Tibial nerve (tissue), 4 donors: ENCODE results near the gene EDAR. TPM values are rescaled to one million over a fixed set of nuclear protein-coding genes. Genes with fewer than 3 reads are reported as not detected.

Source experiments
- DNase-seq, 2 donors: peaks; one replicate each; pipeline ENCODE4 v3.0.0-alpha.2; 2019; ENCODE audit warnings: low spot score in 2 of 2
- H3K27ac ChIP-seq, 4 donors: fragments of 200-600 bp; sonication (generic) in 3 of 4; one replicate each; pipeline ENCODE4 v1.5.1; 2017 to 2019; ENCODE audit warnings: mild to moderate bottlenecking in 1 of 4
- H3K27me3 ChIP-seq, 2 donors: fragments of 200-600 bp; sonication (generic) in 1 of 2; one replicate each; pipeline versions ENCODE4 v1.5.1 to v1.6.0; 2017 to 2019
- H3K36me3 ChIP-seq, 3 donors: fragments of 200-600 bp; sonication (generic); one replicate each; pipeline ENCODE4 v1.5.1; 2018 to 2019
- H3K4me1 ChIP-seq, 4 donors: fragments of 200-600 bp; sonication (generic) in 3 of 4; one replicate each; pipeline ENCODE4 v1.5.1; 2017 to 2019
- H3K4me3 ChIP-seq, 4 donors: fragments of 200-600 bp; sonication (generic) in 3 of 4; one replicate each; pipeline ENCODE4 v1.5.1; 2017 to 2019; ENCODE audit warnings: mild to moderate bottlenecking in 1 of 4, moderate library complexity in 1 of 4
- H3K9me3 ChIP-seq, 4 donors: fragments of 200-600 bp; sonication (generic) in 3 of 4; one replicate each; pipeline ENCODE4 v1.5.1; 2017 to 2019
- CTCF ChIP-seq, 5 experiments: fragments of 200-600 bp in 3 of 5; fragments of 450-650 bp in 2 of 5; sonication (generic) in 3 of 5; IDR thresholded peaks; one replicate each; pipeline ENCODE4 v1.5.1; 2016 to 2019; ENCODE audit warnings: antibody characterized with exemption in 5 of 5, mild to moderate bottlenecking in 3 of 5, moderate library complexity in 2 of 5
- EP300 ChIP-seq, 2 donors: sonication (generic); formaldehyde crosslinking; IDR thresholded peaks; one replicate each; pipeline ENCODE4 v1.6.1; 2017; ENCODE audit warnings: antibody characterized with exemption in 2 of 2, mild to moderate bottlenecking in 1 of 2
- POLR2A ChIP-seq, 2 donors: fragments of 450-650 bp; IDR thresholded peaks; one replicate each; pipeline ENCODE4 v1.6.1; 2017; ENCODE audit warnings: antibody characterized with exemption in 2 of 2, mild to moderate bottlenecking in 2 of 2, moderate library complexity in 2 of 2
- WGBS, 2 donors: methylation state at CpG; one replicate each; pipeline ENCODE4 v1.1.5; 2018; 5-methylcytosine and 5-hydroxymethylcytosine counted together
- total RNA-seq, 4 donors: library from RNA; depleted of rRNA; stranded (reverse); fragments of >200 nt; gene quantifications; one replicate each; pipeline ENCODE4 v1.1.0, GENCODE V29; 2016

The EDAR gene
- total RNA-seq, 4 donors from 2014 or later = under 0.01 TPM; not detected in 3

GRCh38 chr2:108983610-108984009 lies 5.4 kb downstream of the EDAR start:
- Histone ChIP-seq H3K27ac (no peak overlapping the region), H3K4me3 (no peak overlapping the region), H3K36me3 (no peaks in the 10 kb centered on the region), H3K9me3 (no peaks in the 10 kb centered on the region), H3K4me1 (peaks cover 0 to 4% (median 0%) of the 10 kb centered on the region in 4 donors), H3K27me3 (peaks cover 0 to 5% of the 10 kb centered on the region in 2 donors)
- WGBS, 2 donors = 91 to 92% methylated on average over 12 to 13 of the region's 13 CpGs
- no peak for DNase-seq
- no peak for TF ChIP-seq POLR2A (IDR thresholded peaks at IDR 0.05)
- TF ChIP-seq EP300 (IDR thresholded peaks at IDR 0.05) = no peak
- TF ChIP-seq CTCF (IDR thresholded peaks at IDR 0.05) = no peak

GRCh38 chr2:108983061-108983460 lies 6.0 kb downstream of the EDAR start:
- Histone ChIP-seq H3K4me1 (peaks cover 0 to 4% (median 0%) of the 10 kb centered on the region in 4 donors), H3K36me3 (no peaks in the 10 kb centered on the region), H3K9me3 (no peaks in the 10 kb centered on the region), H3K27ac (no peak overlapping the region), H3K4me3 (no peak overlapping the region), H3K27me3 (peaks cover 0 to 2% of the 10 kb centered on the region in 2 donors)
- TF ChIP-seq CTCF (IDR thresholded peaks at IDR 0.05) (no peak), POLR2A (IDR thresholded peaks at IDR 0.05) (no peak), EP300 (IDR thresholded peaks at IDR 0.05) (no peak)
- no peak for DNase-seq
- 72 to 76% methylated on average over 3 of the region's 3 CpGs for WGBS, 2 donors

GRCh38 chr2:108982259-108982679 lies 6.8 kb downstream of the EDAR start:
- 47 to 55% methylated on average over 4 of the region's 4 CpGs for WGBS, 2 donors
- Histone ChIP-seq H3K4me3 (no peak overlapping the region), H3K36me3 (no peaks in the 10 kb centered on the region), H3K4me1 (peaks cover 0 to 4% (median 0%) of the 10 kb centered on the region in 4 donors), H3K9me3 (no peaks in the 10 kb centered on the region), H3K27ac (no peak overlapping the region), H3K27me3 (no peaks in the 10 kb centered on the region)
- DNase-seq = no peak
- TF ChIP-seq CTCF (IDR thresholded peaks at IDR 0.05) (no peak), EP300 (IDR thresholded peaks at IDR 0.05) (no peak), POLR2A (IDR thresholded peaks at IDR 0.05) (no peak)

GRCh38 chr2:108981846-108982245 lies 7.2 kb downstream of the EDAR start:
- Histone ChIP-seq H3K27ac (no peak overlapping the region), H3K4me1 (peaks cover 0 to 4% (median 0%) of the 10 kb centered on the region in 4 donors), H3K4me3 (no peak overlapping the region), H3K36me3 (no peaks in the 10 kb centered on the region), H3K27me3 (no peaks in the 10 kb centered on the region), H3K9me3 (no peaks in the 10 kb centered on the region)
- DNase-seq = no peak
- TF ChIP-seq EP300 (IDR thresholded peaks at IDR 0.05) = no peak
- no peak for TF ChIP-seq POLR2A (IDR thresholded peaks at IDR 0.05)
- no peak for TF ChIP-seq CTCF (IDR thresholded peaks at IDR 0.05)
- 61% methylated on average over 7 of the region's 7 CpGs for WGBS, 2 donors

- Histone ChIP-seq H3K4me3 (no peak overlapping the region), H3K27ac (no peak overlapping the region), H3K9me3 (no peaks in the 10 kb centered on the region), H3K36me3 (no peaks in the 10 kb centered on the region), H3K4me1 (peaks cover 0 to 4% (median 0%) of the 10 kb centered on the region in 4 donors), H3K27me3 (no peaks in the 10 kb centered on the region)
- 71 to 88% methylated on average over 6 of the region's 6 CpGs for WGBS, 2 donors
- no peak for DNase-seq
- TF ChIP-seq CTCF (IDR thresholded peaks at IDR 0.05) (no peak), EP300 (IDR thresholded peaks at IDR 0.05) (no peak), POLR2A (IDR thresholded peaks at IDR 0.05) (no peak)
Observed at GRCh38 chr2:108980076-108980475, 8.9 kb downstream of the EDAR start.
